HCT116 (cell line): Measurements from ENCODE around the gene SIL1.

Experiments
- EGR1 ChIP-seq: IDR thresholded peaks from 2 replicates; pipeline ENCODE4 v1.6.1; 2012; ENCODE audit warnings: low read depth
- EZH2 ChIP-seq: fragments of 200-600 bp; sonication (generic); IDR thresholded peaks from 2 replicates; pipeline ENCODE4 v1.6.1; 2017; ENCODE audit warnings: antibody characterized with exemption, mixed run types
- EZH2phosphoT487 ChIP-seq: fragments of 200-600 bp; IDR thresholded peaks from 2 replicates; pipeline ENCODE4 v1.6.1; 2018; ENCODE audit warnings: antibody characterized with exemption, borderline replicate concordance
- POLR2A ChIP-seq: IDR thresholded peaks from 2 replicates; pipeline ENCODE4 v1.7.0; 2011; ENCODE audit warnings: borderline replicate concordance; ENCODE audit not compliant: insufficient read depth, insufficient read length; ENCODE audit errors: extremely low read depth
- YY1 ChIP-seq: IDR thresholded peaks from 2 replicates; pipeline ENCODE4 v1.6.1; 2011; ENCODE audit warnings: low read length, low read depth, moderate library complexity, mild to moderate bottlenecking; ENCODE audit not compliant: insufficient replicate concordance; ENCODE audit errors: extremely low read depth
- TF ChIP-seq, protein P1 (sequence below), 3 experiments: fragments of 200-600 bp in 1 of 3; sonication (generic) in 1 of 3; IDR thresholded peaks in 2 of 3; conservative IDR thresholded peaks in 1 of 3; 2 replicates each; pipeline ENCODE4 v1.5.1; 2012 to 2017; ENCODE audit warnings: low read depth in 2 of 3, low read length in 2 of 3, antibody characterized with exemption in 1 of 3, borderline replicate concordance in 1 of 3, control low read depth in 1 of 3, mild to moderate bottlenecking in 1 of 3, mixed read lengths in 1 of 3, mixed run types in 1 of 3, moderate library complexity in 1 of 3; ENCODE audit not compliant: insufficient read depth in 1 of 3
- TF ChIP-seq, protein P2 (sequence below): IDR thresholded peaks from 2 replicates; pipeline ENCODE4 v1.6.1; 2011; ENCODE audit warnings: mild to moderate bottlenecking, low read length, moderate library complexity; ENCODE audit not compliant: insufficient replicate concordance; ENCODE audit errors: extremely low read depth

DNA sequence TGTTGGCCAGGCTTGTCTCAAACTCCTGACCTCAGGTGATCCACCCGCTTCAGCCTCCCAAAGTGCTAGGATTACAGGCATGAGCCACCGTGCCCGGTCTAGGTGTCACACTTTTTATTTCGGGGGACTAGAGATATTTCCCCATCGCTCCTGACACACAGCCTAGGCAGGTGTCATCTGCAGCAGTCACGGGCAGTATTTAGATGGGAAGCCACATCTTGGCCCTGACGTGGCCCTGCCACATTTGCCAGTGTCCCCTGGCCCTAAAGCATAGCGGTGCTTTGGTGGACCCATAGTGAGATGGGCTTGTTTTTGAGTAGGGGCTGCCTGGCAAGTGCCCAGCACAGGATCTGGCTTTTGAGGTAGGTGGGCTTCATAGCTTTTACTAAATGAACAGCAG is 278.0 kb downstream of the SIL1 start:
- TF ChIP-seq EZH2 (no peak), EGR1 (no peak), YY1 (no peak), POLR2A (no peak), EZH2phosphoT487 (no peak)
- TF ChIP-seq, protein P1, sequence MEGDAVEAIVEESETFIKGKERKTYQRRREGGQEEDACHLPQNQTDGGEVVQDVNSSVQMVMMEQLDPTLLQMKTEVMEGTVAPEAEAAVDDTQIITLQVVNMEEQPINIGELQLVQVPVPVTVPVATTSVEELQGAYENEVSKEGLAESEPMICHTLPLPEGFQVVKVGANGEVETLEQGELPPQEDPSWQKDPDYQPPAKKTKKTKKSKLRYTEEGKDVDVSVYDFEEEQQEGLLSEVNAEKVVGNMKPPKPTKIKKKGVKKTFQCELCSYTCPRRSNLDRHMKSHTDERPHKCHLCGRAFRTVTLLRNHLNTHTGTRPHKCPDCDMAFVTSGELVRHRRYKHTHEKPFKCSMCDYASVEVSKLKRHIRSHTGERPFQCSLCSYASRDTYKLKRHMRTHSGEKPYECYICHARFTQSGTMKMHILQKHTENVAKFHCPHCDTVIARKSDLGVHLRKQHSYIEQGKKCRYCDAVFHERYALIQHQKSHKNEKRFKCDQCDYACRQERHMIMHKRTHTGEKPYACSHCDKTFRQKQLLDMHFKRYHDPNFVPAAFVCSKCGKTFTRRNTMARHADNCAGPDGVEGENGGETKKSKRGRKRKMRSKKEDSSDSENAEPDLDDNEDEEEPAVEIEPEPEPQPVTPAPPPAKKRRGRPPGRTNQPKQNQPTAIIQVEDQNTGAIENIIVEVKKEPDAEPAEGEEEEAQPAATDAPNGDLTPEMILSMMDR (IDR thresholded peaks at IDR 0.05 in 2 of 3, conservative IDR thresholded peaks at IDR 0.05 in 1 of 3; ENCODE audit: borderline replicate concordance in 1 of 3, insufficient read depth in 1 of 3, low read depth in 2 of 3, low read length in 2 of 3): no peak
- TF ChIP-seq, protein P2, sequence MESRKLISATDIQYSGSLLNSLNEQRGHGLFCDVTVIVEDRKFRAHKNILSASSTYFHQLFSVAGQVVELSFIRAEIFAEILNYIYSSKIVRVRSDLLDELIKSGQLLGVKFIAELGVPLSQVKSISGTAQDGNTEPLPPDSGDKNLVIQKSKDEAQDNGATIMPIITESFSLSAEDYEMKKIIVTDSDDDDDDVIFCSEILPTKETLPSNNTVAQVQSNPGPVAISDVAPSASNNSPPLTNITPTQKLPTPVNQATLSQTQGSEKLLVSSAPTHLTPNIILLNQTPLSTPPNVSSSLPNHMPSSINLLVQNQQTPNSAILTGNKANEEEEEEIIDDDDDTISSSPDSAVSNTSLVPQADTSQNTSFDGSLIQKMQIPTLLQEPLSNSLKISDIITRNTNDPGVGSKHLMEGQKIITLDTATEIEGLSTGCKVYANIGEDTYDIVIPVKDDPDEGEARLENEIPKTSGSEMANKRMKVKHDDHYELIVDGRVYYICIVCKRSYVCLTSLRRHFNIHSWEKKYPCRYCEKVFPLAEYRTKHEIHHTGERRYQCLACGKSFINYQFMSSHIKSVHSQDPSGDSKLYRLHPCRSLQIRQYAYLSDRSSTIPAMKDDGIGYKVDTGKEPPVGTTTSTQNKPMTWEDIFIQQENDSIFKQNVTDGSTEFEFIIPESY: no peak
